Measurements from ENCODE around the gene SUPT4H1.
"Not testable (repeated sequence)": the region's sequence is repeated elsewhere in the genome, so short reads cannot be mapped to it uniquely, and the experiment has no call there.

The SUPT4H1 gene

DNA sequence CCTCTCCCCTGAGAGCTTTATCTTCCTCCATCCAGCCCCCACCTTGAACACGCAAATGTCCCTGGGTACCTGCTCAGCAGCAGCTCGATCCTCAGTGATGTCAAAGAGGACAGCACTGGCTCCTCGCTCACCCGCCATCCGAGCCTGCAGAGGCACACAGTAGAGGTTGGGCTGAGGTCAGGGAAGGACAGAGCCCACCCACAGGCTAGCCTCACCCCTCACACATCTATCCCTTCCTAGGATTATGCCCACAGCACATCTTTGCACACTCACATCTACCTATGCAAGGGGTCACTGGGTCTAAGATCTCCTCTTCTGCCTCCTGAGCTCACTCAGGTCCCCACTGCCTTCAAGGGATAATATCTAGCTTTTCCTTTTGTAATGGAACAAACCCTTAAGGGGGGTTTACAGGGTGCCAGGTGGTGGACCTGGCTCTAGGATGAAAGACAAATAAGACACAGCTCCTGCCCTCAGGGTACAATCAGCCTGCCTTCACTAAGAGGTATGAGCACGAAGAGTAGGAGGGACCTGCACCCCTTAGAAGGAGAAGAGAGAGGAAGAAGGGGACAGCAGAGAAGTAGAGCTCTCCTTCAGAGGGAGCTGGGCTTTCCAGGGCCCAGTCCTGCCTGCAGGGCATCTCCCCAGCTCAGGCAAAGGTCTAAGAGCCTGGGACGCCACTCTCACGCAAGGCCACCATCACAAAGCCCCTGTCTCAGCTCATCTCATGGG lies 11.6 kb upstream of the SUPT4H1 start:
- no peak for DNase-seq (ENCODE audit: low read depth)

DNA sequence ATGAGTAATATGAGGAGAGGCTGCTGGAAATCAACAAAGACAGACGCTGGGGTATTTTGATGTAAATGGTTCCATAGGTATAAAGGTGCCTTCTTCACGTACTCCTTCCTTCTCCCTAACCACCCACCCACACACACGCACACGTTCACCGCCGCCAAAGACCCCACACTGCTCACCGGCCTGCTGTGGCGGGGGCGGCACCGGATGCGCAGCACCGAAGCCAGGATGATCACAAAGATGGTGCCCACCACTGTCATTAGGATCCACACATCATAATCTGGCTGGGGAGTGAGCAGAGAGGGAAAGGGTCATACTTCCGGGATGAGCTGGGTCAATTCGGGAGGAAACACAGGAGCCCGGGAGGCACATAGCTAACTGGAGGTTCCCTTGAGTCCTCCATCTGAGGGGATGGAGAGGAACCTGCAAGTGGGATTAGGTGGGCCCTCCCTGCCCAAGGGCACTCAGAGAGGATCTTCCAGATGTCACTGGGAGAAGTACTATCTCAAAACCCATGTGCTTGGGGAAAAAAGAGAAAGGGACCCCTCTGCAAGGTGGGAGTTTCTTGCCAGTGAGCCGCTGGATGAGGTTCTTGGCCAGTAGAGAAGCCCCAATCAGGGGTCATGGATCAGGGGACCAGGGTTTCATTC lies 10.5 kb upstream of the SUPT4H1 start:
- DNase-seq (ENCODE audit: low read depth) = no peak

DNA sequence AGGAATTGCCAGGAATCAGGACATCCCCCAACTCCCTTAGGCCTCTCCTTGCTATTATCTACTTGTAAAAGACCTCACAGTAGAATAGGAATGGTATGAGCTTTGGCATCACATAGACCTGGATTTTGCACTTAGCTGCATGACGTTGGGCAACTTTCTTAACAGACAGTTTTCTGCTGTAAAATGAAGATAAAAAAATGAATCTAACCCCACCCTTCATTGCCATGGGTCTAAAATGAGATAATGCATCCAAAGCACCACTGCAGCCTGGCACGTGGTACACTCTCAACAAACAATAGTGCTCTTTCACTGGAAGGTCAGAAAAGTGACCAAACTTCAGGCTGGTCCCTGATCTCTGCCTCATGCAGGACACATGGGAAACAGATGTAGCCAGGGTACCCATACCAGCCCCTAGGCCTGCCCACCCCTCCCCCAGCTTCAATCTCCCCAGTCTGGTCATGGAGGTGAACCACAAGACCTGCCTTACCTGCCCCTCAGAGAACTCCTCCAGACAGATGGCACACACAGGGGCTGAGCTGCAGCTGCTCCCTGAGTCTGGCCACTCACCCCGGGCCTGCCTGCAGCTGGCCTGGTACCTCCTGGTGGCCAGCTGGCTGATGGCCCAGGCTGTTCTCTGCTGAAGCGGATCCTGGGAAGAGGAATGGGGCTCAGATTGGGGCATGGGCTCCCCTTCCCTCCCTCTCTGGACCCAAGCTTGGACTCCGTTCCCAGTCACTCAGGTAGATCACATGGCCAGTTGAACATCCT lies 8.5 kb upstream of the SUPT4H1 start:
- DNase-seq (ENCODE audit: low read depth) = no peak

DNA sequence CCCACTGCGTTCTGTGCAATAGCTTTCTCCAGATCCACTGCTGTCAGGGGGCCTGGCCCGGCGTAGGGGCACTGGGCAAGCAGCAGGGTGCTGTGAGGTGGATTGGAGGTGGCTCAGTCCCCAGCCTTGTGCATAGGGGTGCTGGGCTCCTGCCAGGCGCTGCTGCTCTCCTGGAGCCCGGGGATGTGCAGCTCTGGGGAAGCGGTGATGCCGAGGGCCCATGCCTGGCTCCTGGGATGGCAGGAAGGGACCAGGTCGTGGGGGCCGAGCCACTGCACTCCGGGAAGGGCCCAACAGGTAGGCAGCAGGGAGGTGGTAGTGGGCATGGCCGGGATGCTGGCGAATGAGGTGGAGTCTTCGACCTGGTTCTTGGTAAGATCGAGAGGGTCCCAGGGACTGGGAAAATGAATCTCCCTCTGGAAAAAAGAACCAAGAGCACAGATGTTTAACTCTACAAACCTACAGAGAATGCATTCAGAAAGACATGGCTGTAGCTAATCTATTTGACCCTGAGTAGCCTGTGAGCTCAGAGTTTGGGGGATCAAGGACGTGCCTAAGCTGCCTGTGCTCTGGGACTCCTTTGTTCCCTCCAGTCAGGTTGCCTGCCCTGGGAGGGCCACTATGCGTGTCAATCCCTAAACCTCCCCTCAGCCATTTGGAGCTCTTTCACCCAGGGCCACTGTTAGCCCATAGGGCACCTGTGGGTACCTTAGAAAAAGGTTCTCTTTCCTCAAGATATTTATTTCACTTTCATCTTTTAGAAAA lies 6.6 kb upstream of the SUPT4H1 start:
- DNase-seq (ENCODE audit: low read depth) = no peak

DNA sequence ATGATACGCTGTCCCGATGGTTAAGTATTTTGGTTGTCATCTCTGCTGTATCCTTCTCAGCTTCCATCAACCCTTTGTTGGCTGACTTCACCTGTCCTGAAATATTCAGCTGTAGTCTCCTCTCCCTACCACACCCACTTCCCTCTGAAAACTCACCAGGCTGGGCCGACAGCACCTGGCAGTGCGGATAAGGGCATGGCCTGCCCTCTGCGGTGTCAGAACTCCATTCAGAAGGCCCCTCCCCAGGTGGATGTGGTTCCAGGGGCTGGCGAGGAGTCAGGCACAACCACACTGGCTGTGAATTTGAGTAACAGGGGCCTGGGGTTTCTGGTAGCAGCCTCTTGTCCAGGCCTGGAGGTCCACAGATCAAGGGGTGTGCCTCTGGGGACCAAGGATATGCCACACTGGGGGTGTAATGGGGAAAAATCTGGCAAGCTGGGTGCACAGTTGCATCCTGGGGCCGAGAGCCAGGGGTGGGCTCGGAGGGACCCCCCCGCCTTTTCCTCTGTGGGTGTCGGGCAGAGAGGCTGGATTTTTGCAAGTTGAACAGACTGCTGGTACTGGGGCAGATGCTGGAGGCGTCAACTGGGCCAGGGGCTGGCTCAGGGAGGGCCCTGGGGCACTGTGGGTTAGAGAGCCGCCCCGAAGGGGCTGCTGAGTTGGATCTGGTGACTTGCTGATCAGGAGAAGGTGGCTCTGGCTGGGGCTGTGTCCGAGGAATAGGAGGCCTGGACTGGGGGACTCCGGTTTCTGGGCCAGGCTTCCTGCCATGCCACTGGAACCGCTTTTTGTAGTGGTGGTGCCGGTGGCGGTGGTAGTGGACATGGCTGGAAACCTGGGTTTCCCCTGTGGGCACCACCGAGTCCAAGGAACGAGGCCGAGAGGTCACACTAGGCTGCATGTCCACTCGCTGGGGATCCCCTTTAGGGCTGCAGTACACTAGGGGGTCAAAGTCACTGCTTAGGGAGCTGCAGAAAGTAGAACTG lies 5.6 kb upstream of the SUPT4H1 start:
- no peak for DNase-seq (ENCODE audit: low read depth)

DNA sequence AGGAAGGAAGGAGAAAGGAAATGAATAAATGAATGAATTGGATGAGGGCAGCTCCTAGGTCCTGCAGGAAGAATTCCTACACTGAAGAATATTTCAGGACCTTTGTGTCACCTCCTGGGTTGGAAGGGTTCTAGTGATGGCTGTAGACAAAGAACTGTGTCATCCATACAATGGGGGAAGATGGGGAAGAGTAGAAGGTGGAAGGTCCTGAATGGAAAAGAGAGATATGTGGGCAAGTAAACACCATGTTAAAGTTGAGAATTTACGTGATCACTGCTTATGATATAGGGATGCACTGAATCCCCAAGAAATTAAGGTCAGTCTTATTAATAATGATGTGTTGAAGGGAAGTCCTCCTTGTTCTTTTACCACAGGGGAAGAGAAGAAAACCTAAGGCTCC lies 4.2 kb upstream of the SUPT4H1 start:
- DNase-seq (ENCODE audit: low read depth) = no peak

DNA sequence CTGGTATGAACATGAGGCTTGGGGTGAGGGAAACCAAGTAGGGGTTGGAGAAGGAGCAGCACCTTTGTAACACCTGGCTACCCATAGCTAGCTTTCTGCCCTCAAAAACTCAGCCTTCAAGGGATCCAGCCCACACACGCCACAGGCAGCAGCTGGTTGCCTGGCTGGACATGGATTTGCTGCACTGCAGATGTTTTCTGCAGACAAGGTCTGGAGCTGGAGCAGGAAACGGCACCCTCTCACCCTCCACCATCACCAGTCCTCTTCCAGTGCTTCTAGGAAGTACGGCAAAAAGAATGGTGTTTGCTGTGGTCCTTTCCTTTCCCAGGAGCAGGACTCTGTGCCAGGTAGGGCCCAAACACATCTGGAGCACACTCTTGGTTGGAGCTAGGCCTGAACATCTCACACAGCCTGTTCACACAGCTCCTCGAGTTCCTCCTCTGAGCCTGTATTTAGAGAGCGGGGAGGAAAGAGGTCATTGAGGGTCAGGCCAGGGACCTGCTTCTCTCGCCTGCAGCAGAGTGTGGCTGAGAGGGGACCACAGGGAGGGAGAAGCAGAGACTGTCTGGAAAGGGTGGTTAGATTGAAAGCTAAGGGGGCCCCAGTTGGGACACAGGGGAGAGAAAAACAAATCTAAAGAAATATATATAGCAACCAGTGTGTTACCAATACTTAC lies 2.7 kb upstream of the SUPT4H1 start:
- no peak for DNase-seq (ENCODE audit: low read depth)

DNA sequence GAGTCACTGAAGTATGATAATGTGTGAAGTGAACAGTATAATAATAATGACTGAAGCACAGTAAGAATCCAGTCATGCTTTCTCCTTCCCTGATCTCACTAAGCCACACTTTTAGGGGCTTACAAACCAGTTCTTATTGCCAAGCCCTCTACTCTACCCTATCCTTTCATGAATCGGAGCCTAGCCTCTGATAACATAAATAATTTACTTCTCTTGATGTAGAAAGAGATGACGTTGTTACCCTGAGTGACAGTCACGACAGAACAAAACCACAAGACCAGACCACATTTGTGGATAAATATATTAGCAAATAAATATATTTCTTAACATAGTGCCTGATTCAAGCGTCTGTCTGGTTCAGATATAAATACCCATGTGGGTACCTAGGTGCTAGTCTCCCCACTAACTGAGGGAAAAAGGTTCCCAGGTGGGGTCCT lies 1.4 kb upstream of the SUPT4H1 start:
- DNase-seq (ENCODE audit: low read depth) = no peak

DNA sequence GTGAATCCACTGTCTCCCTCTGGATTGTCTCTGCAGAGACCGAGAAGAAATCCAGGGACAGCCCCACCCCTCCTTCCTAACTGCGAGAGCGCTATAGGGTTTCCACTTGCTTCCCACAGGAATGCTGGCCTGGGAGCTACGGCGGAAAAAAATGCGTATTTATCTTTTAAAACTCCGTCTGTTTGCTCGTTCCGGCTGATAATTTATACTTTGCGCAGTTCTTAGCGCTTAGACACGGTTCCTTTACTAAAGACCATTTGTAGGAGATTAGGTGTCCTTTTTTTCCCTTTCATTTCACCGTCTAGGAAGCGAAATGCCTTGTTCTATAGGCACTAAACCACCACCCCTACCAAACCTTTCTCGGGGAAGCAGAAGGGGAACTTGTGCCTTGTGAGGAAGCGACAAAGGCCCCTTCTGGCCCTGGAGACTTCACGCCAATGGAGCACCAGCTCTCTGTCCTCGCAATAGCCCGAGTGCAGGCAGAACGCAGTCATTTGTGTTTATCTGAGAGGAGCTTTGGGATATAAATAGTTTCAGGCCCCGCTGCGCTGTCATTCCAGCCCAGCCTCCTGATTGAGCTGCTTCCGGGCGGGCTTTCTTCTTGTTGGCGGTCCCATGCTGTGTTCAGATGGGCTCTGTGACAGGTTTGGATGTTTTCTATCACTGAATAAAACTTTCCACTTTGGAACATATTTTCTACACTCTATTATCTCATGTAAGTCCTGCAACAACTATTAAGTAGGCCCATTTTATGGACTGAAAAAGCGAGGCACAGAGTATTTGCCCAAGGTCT lies 791 bp upstream of the SUPT4H1 start:
- no peak for DNase-seq (ENCODE audit: low read depth)

DNA sequence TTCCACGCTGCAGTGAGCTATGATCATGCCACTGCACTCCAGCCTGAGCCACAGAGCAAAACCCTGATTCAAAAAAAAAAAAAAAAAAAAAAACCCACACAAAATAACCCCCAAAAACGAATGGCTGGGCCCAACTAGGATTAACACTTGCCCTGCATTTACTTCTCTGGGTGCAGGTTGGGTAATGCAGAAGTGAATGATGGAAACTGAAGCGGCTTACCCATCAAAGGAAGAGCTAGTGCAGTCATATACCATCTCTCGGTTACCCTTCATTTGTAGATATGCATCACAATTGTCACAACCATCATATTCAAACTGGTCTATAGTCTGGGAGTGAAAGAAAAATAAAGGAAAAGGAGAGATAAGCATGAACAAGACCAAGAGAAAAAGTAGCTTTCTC lies 819 bp downstream of the SUPT4H1 start:
- DNase-seq (ENCODE audit: low read depth) = no peak

DNA sequence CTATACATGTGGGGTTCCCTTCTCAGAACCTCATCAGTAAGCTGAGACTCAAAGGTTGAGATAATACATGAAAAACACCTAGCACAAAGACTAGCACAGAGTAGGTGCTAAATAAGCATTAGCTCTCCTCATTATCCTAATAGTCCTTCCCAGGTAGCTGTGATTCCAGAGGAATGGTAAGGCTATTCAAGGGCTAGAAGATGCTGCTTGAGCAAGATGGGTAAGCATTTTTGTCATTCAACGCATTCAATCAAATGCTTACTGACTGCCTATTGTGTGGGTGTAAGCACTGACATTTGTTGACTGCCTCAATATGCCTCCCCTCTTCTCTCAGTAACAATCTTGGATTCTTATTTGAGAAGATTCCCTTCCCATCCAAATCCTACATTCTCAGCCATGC lies 4.0 kb downstream of the SUPT4H1 start:
- no peak for DNase-seq (ENCODE audit: low read depth)

DNA sequence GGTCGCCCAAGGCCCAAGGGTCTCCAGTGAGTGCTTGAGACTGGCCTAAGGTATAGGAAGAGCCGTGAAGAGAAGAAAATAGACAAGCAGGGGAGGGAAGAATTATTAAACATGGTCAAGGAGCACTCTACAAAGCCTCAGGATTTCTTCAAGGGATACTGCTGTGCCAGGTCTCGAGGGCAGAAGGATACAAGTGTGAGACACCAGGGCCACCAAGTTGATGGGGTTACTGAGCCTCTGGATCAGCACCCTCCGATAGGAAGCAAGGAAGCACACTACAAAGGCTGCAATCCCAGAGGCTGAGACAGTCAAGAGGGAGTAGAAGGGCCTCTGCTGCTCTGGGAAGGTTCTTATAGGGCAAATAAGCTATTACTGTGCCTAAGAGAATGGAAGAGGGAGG lies 6.5 kb downstream of the SUPT4H1 start:
- DNase-seq (ENCODE audit: low read depth) = no peak

DNA sequence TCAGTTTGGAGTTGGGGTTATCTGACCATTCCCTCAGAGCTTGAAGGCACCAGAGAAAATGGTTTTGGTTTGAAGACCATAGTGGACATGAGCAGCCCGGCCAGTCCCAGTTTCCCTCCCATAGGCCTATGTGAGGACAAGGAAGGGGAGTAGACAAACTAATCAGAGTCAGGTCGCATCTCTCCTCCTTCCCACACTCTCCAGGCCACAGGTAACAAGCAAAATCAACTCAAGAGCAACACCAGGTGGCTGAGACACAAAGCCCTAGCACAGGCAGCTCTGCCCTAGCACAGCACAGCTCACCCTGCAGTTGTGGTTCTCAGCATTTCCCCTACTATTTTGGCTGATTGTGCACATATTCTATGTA lies 7.2 kb downstream of the SUPT4H1 start:
- peak; percentile 47 for DNase-seq (ENCODE audit: low read depth)

DNA sequence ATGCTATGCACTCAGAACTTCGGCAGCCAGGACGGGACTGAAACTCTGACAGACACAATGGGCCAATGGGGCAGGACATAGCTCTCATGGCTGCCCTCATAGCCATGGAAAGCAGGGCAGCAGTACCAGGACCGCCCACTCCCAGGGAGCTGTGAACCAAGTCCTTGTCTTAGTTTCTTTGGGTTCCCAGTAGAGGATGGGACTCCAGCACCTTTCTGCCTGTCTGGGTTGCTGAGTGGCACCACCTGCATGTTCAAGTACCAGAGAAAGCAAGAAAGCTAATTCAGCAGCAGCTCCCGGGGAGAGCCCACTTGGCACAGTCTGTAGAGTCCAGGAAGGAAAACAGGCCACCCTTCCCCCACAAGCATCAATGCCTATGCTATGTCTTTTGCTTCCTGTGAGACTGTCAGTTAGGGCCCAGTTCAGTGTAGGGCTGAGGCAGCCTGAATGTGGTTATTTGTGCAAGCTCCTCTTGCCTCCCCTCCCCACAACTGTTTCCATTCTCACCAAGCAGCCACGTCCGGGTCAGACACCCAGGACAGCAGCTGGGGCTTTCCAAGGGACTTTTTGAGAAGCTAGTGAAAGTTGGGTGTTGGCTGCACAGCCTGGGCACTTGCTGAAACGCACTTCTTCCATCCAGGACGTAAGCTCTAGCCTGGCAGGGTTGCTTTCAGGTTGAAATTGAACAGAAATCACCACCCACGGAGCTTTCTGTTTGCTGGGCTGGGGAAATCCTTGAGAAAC lies 7.8 kb downstream of the SUPT4H1 start:
- peak; percentile 73 for DNase-seq (ENCODE audit: low read depth)

DNA sequence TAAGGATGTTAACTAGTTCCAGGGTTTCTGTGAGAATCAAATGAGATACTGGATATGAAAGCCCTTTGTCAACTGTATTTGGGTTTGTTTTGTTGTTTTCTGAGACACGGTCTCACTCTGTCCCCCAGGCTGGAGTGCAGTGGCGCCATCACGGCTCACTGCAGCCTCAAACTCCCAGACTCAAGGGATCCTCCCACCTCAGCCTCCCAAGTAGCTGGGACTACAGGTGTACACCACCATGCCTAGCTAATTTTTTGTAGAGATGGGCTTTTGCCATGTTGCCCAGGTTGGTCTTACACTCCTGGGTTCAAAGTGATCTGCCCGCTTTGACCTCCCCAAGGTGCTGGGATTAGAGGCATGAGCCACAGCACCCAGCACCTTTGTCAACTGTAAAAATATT lies 8.9 kb downstream of the SUPT4H1 start:
- no peak for DNase-seq (ENCODE audit: low read depth)

DNA sequence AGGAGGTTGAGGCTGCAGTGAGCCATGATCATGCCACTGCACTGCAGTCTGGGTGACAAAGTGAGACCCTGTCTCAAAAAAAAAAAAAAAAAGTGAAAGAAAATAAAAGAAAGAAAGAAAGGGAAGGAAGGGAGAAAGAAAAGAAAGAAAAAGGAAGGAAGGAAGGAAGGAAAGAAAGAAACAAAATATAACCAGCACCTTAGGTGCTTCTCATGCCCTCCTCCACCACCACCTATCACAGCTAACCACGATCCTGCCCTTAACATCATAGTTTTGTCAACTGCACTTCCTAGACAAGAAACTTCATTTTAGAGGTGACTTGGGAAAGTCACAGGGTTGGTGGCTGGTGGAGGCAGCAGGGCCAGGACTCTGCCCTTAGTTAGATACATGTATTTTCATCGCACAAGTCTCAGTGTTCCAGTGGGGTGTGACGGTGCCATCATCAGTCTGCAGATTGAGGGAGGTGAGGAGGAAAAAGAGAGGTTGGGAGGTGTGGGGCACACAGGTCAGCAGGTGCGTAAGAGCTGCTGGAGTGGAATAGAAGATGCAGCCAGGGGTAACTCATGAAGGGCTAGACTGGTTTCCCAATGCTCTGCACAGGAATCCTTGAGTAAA lies 10.0 kb downstream of the SUPT4H1 start:
- DNase-seq (ENCODE audit: low read depth) = no peak

DNA sequence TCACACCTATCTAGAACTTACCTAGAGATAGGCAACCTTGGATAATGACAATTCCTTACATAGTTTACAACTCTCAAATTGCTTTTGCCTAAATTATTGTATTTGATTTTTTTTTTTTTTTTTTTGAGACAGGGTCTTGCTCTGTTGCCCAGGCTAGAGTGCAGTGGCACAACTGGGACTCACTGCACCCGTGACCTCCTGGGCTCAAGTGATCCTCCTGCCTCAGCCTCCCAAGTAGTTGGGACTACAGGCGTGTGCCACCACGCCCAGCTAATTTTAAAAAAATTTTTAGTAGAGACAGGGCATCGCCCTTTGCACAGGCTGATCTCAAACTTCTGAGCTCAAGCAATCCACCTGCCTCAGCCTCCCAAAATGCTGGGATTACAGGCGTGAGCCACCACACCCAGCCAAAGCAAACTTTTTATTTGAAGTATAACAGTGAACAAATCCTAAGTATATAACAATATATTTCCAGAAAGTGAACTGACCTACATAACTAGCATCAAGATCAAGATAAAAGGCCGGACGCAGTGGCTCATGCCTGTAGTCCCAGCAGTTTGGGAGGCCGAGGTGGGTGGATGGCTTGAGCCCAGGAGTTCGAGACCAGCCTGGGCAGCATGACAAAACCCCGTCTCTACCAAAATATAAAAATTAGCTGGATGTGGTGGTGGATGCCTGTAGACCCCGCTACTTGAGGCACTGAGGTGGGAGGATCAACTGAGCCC lies 10.7 kb downstream of the SUPT4H1 start:
- not testable (repeated sequence) for DNase-seq (ENCODE audit: low read depth)

DNA sequence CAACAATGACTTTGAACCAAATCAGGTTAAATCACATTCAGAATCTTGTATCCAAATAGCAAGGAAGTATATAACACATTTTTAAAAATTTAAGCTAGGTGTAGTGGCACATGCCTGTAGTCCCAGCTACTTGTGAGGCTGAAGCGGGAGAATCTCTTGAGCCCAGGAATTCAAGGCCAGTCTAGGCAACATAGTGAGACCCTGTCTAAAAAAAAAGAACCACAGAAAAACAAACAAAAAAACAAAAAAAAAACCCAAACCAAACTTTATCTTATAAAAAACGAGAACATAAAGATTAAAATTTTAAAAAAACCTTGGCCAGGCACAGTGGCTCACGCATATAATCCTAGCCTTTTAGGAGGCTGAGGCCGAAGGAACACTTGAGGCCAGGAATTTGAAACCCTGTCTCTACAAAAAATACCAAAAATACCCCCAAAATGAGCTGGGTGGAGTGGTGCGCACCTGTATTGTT lies 11.6 kb downstream of the SUPT4H1 start:
- DNase-seq (ENCODE audit: low read depth) = no peak

Data from activated T-cell treated with anti-CD3 and anti-CD28 coated beads for 1 hour (primary cell).